ENCODE data around the gene IGF2R.
"Not testable (repeated sequence)": the region's sequence is repeated elsewhere in the genome, so short reads cannot be mapped to it uniquely, and the experiment has no call there.

The IGF2R gene

DNA sequence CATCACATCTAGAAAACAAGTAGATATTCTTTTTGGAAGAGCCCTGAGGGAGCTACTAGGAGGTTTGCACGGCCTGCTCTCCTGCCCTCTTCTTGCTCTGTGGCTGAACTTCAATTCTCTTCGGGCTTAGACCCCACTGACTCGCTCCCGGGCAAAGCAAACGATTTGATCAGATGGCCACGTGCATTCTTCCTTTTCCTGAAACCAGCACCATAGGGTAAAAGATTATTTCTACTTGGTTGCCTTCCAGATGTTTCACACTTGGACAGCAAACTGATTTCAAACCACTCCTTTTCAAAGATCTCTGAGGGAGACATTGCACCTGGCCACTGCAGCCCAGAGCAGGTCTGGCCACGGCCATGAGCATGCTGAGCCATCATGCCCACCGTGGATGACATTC lies 152.7 kb downstream of the IGF2R start, which contains the start of gene SLC22A1:
TSS of gene SLC22A1 (plus strand) at position 258 of the 400 bp plus-strand sequence. CDS start at position 379, 121 bp downstream.
- Histone ChIP-seq H3K4me3 (no peak within 1 kb of the TSS), H3K4me2 (no peak within 1 kb of the TSS), H3K27ac (no peak within 1 kb of the TSS), H4K20me1 (no peaks in the 10 kb centered on the region), H3K4me1 (no peaks in the 10 kb centered on the region), H3K9ac (no peak within 1 kb of the TSS), H3K9me3 (peaks cover 25% of the 10 kb centered on the region), H3K36me3 (peaks cover 26% of the 10 kb centered on the region), H3K27me3 (no peaks in the 10 kb centered on the region)
- TF ChIP-seq Cebpa-rat (IDR thresholded peaks at IDR 0.05): no peak

DNA sequence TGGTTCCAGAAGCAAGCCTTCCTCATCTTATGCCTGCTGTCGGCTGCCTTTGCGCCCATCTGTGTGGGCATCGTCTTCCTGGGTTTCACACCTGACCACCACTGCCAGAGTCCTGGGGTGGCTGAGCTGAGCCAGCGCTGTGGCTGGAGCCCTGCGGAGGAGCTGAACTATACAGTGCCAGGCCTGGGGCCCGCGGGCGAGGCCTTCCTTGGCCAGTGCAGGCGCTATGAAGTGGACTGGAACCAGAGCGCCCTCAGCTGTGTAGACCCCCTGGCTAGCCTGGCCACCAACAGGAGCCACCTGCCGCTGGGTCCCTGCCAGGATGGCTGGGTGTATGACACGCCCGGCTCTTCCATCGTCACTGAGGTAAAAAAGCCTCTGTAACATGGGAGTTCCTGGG lies 153.1 kb downstream of the IGF2R start:
- H3K27me3 ChIP-seq: no peaks in the 10 kb centered on the region
- H3K9me3 ChIP-seq: peaks cover 21% of the 10 kb centered on the region
- no peaks in the 10 kb centered on the region for H3K4me1 ChIP-seq
- no peak overlapping the region for H3K9ac ChIP-seq
- no peak overlapping the region for H3K4me2 ChIP-seq
- H3K36me3 ChIP-seq: peaks cover 22% of the 10 kb centered on the region
- no peak overlapping the region for H3K27ac ChIP-seq
- TF ChIP-seq Cebpa-rat (IDR thresholded peaks at IDR 0.05): no peak
- no peaks in the 10 kb centered on the region for H4K20me1 ChIP-seq
- no peak overlapping the region for H3K4me3 ChIP-seq

DNA sequence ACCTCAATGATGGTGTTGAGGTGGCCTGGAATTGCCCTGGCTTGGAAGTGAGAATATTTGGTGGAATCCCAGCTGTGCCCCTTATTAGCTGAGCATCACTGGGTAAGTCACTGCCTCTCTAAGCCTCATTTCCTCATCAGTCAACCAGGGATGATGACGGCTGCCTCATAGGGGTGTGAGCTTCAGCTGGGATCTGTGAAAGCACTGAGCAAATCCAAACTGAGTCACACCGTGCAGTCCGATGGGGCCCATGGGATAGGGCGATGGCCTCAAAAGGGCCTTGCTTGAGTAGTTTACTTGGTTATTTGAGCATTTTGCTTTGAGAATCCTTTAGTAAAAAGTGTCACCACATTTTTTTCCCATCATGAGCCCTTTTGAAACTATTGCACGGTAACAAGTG lies 153.9 kb downstream of the IGF2R start:
- TF ChIP-seq Cebpa-rat (IDR thresholded peaks at IDR 0.05): no peak
- Histone ChIP-seq H3K4me2 (no peak overlapping the region), H4K20me1 (no peaks in the 10 kb centered on the region), H3K9me3 (peaks cover 13% of the 10 kb centered on the region), H3K36me3 (peaks cover 14% of the 10 kb centered on the region), H3K9ac (no peak overlapping the region), H3K4me1 (no peaks in the 10 kb centered on the region), H3K27ac (no peak overlapping the region), H3K27me3 (no peaks in the 10 kb centered on the region), H3K4me3 (no peak overlapping the region)

DNA sequence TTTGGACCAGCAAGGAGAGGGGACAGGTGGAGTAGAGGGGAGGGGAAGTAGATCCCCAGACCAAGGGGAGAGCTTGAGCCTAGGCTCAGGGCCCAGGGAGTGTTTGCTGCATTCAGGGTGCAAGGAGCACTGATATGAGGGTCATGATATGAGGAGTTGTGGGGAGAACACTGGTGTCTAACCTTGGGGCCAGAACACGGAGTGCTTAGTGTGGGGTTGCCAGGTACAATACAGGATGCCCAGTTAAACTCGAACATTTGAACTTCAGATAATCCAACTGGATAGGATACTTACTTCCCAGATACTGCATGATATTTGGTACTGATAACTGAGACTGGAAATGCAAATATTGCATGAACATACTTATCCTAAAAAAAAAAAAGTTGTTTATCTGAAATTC lies 155.1 kb downstream of the IGF2R start:
- Histone ChIP-seq H4K20me1 (no peaks in the 10 kb centered on the region), H3K4me1 (no peaks in the 10 kb centered on the region)
- TF ChIP-seq Cebpa-rat (IDR thresholded peaks at IDR 0.05): no peak

DNA sequence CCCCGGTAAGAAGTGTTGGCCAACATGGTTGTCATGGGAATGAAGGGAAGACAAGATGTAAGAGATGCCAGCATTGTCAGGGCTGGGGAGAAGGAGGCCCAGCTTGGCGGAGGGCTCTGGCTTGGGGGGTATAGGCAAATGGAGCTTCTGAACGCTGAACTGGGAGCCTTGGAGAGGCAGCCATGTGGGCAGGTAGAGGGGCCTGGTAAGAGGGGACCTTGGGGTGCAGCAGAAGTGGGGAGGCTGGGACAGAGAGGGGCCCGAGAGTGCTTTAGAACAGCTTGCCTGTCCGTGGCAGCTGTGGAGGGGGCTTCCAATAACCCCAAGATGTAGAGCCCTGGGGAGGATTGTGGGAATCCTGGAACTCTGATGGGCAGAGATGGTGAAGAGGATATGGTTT lies 155.7 kb downstream of the IGF2R start:
- Histone ChIP-seq H3K36me3 (no peaks in the 10 kb centered on the region), H3K4me2 (no peak overlapping the region)
- no peak for TF ChIP-seq Cebpa-rat (IDR thresholded peaks at IDR 0.05)

More for the DNA sequence above, 155.1 kb downstream of the IGF2R start:
- H3K4me3 ChIP-seq: no peak overlapping the region
- H3K36me3 ChIP-seq: peaks cover 1% of the 10 kb centered on the region; the same call in 1 of the 2 replicates
- peaks cover under 1% of the 10 kb centered on the region; the same call in 1 of the 2 replicates for H3K9me3 ChIP-seq
- no peak overlapping the region for H3K27ac ChIP-seq
- H3K4me2 ChIP-seq: no peak overlapping the region
- no peaks in the 10 kb centered on the region for H3K27me3 ChIP-seq
- H3K9ac ChIP-seq: no peak overlapping the region

DNA sequence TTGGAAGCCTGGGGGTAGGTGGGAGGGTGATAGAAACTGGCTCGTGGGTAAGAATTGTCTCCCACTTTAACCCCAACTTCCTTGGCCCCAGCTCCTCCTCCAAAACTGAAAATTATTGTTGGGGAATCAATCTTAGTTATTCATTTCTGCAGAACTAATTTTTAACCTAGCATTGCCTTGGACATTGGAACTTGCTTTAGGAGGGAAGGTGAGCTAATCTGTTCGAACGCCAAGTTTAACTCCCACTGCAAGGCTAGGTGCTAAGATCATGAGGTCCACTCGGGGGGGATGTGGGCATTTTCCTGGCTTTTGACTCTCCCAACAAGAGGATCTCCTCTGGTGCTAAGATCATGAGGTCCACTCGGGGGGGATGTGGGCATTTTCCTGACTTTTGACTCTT lies 156.2 kb downstream of the IGF2R start:
- not testable (repeated sequence) for H3K27ac ChIP-seq, H3K27me3 ChIP-seq, H3K4me3 ChIP-seq, H3K36me3 ChIP-seq, H3K4me1 ChIP-seq, H3K9me3 ChIP-seq, H4K20me1 ChIP-seq, H3K9ac ChIP-seq, H3K4me2 ChIP-seq

More for the DNA sequence above, 155.7 kb downstream of the IGF2R start:
- no peaks in the 10 kb centered on the region for H4K20me1 ChIP-seq
- H3K27ac ChIP-seq: no peak overlapping the region
- no peak overlapping the region for H3K4me3 ChIP-seq
- no peaks in the 10 kb centered on the region for H3K4me1 ChIP-seq
- H3K9me3 ChIP-seq: no peaks in the 10 kb centered on the region
- no peaks in the 10 kb centered on the region for H3K27me3 ChIP-seq
- no peak overlapping the region for H3K9ac ChIP-seq

DNA sequence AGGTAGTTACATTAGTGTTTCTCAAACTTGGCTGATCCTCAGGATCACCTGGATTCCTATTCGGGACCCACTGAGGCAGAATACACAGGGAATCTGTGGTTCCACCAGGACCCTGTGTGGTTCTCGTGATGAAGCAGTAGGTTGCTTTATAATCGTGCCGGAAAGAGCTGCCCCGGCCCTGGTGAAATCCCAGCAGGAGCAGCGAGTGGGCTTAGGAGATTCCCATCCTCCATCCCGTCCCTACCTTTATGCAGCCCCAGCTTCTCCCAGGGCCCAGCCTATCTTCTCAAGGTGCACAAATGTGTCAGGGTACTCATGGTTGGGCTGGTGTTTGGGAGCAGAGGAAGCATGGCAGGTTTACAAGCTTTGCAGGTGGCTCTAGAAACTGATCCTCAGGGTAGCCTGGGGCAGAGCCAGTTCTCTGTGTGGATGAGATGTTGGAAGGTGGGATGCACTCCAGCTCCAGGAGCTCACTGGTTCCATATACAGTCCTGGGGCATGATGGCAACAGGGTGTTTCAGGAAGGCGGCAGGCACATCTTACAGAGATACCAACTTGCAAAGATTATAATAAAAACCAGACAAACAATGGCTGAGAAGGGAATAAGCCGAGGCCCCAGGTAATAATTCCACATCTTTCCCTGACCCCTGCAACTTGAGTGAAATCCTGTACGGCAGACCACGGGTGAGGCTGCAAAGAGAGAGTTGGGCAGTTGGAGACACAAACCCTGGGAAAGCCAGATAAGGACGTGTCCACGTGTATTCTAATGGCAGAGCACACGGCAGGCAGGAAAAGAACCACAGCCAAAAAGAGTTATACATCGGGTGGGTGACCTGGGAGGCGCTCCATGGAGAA lies 158.6 kb downstream of the IGF2R start:
- H3K4me2 ChIP-seq: no peak overlapping the region
- no peaks in the 10 kb centered on the region for H3K36me3 ChIP-seq
- no peaks in the 10 kb centered on the region for H3K9me3 ChIP-seq
- no peaks in the 10 kb centered on the region for H3K4me1 ChIP-seq
- no peak for TF ChIP-seq Cebpa-rat (IDR thresholded peaks at IDR 0.05)
- H3K27ac ChIP-seq: no peak overlapping the region
- no peaks in the 10 kb centered on the region for H4K20me1 ChIP-seq
- no peak overlapping the region for H3K9ac ChIP-seq
- H3K27me3 ChIP-seq: no peaks in the 10 kb centered on the region
- no peak overlapping the region for H3K4me3 ChIP-seq

DNA sequence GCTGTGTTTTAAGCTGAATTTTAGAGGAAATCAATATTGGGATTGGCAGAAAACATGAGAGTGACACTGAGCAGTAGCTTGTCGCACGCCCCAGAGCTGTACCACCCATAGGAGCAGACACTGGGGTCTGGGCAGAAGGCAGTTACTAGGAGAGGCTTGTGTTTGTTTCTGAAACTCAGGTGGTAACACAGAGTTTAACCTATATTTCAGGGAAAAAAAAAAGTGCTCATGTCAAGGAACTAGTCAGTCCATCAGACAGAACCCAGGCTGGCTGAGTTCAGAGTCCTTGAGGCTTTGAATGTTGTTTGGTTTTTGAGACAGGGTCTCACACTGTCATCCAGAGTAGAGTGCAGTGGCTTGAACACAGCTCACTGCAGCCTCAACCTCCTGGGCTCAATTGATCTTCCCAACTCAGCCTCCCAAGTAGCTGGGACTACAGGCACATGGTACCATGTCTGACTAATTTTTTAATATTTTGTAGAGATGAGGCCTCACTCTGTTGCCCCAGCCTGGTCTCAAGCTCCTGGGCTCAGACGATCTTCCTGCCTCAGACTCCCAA lies 159.3 kb downstream of the IGF2R start:
- H3K9ac ChIP-seq: no peak overlapping the region
- H3K9me3 ChIP-seq: no peaks in the 10 kb centered on the region
- H3K4me3 ChIP-seq: no peak overlapping the region
- no peaks in the 10 kb centered on the region for H3K27me3 ChIP-seq
- TF ChIP-seq Cebpa-rat (IDR thresholded peaks at IDR 0.05): no peak
- no peak overlapping the region for H3K27ac ChIP-seq
- H3K4me2 ChIP-seq: no peak overlapping the region
- H3K4me1 ChIP-seq: no peaks in the 10 kb centered on the region
- no peaks in the 10 kb centered on the region for H3K36me3 ChIP-seq
- no peaks in the 10 kb centered on the region for H4K20me1 ChIP-seq

DNA sequence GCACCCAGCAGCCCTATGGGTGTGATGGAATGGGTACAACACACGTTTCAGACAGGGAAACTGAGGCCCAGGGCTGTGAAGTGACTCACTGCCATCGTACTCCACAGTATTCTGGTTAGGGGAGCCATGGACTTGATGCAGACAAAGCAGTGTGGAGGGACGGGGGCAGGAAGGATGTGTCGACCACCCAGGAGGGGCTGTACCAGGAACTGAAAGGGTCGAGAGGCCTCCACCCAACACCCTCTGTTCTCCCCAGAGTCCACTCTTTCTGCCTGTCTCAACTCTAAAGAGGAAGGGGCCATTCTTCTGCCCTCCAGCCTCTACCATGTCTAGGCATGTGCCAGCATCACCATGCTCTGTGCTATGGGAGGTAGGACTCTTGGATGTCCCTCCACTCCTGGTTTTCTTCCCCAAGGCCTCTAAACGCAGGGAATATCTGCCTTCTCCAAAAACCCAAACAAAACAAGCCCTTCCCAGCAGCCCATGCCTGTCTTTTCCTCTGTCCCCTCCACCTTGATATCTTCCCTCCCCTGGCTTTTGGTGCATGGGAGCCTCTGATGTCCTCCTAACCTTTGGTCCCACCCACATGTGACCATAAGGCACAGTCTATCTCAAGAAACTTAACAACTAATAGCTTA lies 160.1 kb downstream of the IGF2R start:
- H3K4me1 ChIP-seq: no peaks in the 10 kb centered on the region

More for the DNA sequence above, 160.1 kb downstream of the IGF2R start:
- H3K9me3 ChIP-seq: no peaks in the 10 kb centered on the region
- no peak overlapping the region for H3K4me3 ChIP-seq
- no peak overlapping the region for H3K4me2 ChIP-seq
- no peak for TF ChIP-seq Cebpa-rat (IDR thresholded peaks at IDR 0.05)
- H3K27me3 ChIP-seq: no peaks in the 10 kb centered on the region
- no peaks in the 10 kb centered on the region for H4K20me1 ChIP-seq
- no peaks in the 10 kb centered on the region for H3K36me3 ChIP-seq
- H3K27ac ChIP-seq: no peak overlapping the region
- no peak overlapping the region for H3K9ac ChIP-seq

All from BLaER1 (cell line).